HepG2 (cell line): ENCODE measurements around the gene MAN2A2. TPM values are rescaled to one million over a fixed set of nuclear protein-coding genes. Genes with fewer than 3 reads are reported as not detected.

Experiments
- CC2D1A ChIP-seq: sonication (generic); formaldehyde crosslinking; IDR thresholded peaks from 2 replicates; pipeline ENCODE4 v1.8.1; 2023; ENCODE audit warnings: mild to moderate bottlenecking, missing genetic modification reagents
- HNRNPLL ChIP-seq: fragments of 200-400 bp; formaldehyde crosslinking; IDR thresholded peaks from 2 replicates; pipeline ENCODE4 v1.6.1; 2017; ENCODE audit warnings: mild to moderate bottlenecking, low read depth, low read length; ENCODE audit not compliant: poor library complexity, severe bottlenecking
- KAT7 ChIP-seq: IDR thresholded peaks from 2 replicates; pipeline ENCODE4 v1.6.1; 2018; ENCODE audit warnings: borderline replicate concordance, missing compliant biosample characterization
- KLF11 ChIP-seq: IDR thresholded peaks from 2 replicates; pipeline ENCODE4 v1.6.1; 2016; ENCODE audit warnings: missing compliant biosample characterization
- MAZ ChIP-seq, 2 experiments: sonication (generic) in 1 of 2; formaldehyde crosslinking in 1 of 2; IDR thresholded peaks; 2 replicates each; pipeline versions ENCODE4 v1.5.0 to v1.6.1; 2012 to 2020; ENCODE audit warnings: low read depth in 2 of 2, mild to moderate bottlenecking in 2 of 2, borderline replicate concordance in 1 of 2, improper control_type of control experiment in 1 of 2, low read length in 1 of 2, missing genetic modification reagents in 1 of 2, moderate library complexity in 1 of 2
- MLLT10 ChIP-seq: sonication (generic); formaldehyde crosslinking; IDR thresholded peaks from 2 replicates; pipeline ENCODE4 v1.4.0; 2020; ENCODE audit warnings: missing genetic modification reagents
- MYC ChIP-seq: sonication (generic); formaldehyde crosslinking; IDR thresholded peaks from 2 replicates; pipeline ENCODE4 v1.9.0; 2021; ENCODE audit warnings: missing genetic modification reagents, borderline replicate concordance
- NFKB2 ChIP-seq: sonication (generic); formaldehyde crosslinking; IDR thresholded peaks from 2 replicates; pipeline ENCODE4 v1.4.0; 2020; ENCODE audit warnings: missing genetic modification reagents, borderline replicate concordance
- TSC22D2 ChIP-seq: sonication (generic); formaldehyde crosslinking; IDR thresholded peaks from 2 replicates; pipeline ENCODE4 v1.5.1; 2020; ENCODE audit warnings: missing genetic modification reagents, mild to moderate bottlenecking, borderline replicate concordance
- ZNF367 ChIP-seq: sonication (generic); formaldehyde crosslinking; IDR thresholded peaks from 2 replicates; pipeline ENCODE4 v1.4.0; 2020; ENCODE audit warnings: missing genetic modification reagents, borderline replicate concordance
- polyA plus RNA-seq, 8 experiments: library from polyadenylated mRNA; depleted of rRNA in 3 of 8; stranded (reverse) in 7 of 8; unstranded in 1 of 8; fragments of >200 nt; fragmentation: Illumina TruSeq in 4 of 8; extraction: Trizol in 4 of 8; gene quantifications; 2 replicates each; pipeline versions ENCODE4 v1.2.1 to v1.2.3, GENCODE V29; 2011 to 2016; ENCODE audit warnings: low read depth in 4 of 8, missing spikeins in 1 of 8, mixed read lengths in 1 of 8; ENCODE audit not compliant: insufficient read depth in 1 of 8
- total RNA-seq, 5 experiments: library from RNA; depleted of rRNA; stranded (reverse); fragments of >200 nt; fragmentation: Illumina TruSeq; extraction: Trizol; gene quantifications; 2 replicates each; pipeline ENCODE4 v1.2.3, GENCODE V29; 2016; ENCODE audit warnings: low read depth in 1 of 5
- TF ChIP-seq, protein P1 (sequence below): sonication (generic); formaldehyde crosslinking; IDR thresholded peaks from 2 replicates; pipeline ENCODE4 v1.4.0; 2020; ENCODE audit warnings: missing genetic modification reagents, borderline replicate concordance
- TF ChIP-seq, protein P2 (sequence below): sonication (generic); formaldehyde crosslinking; IDR thresholded peaks from 2 replicates; pipeline ENCODE4 v1.5.0; 2020; ENCODE audit warnings: missing genetic modification reagents, mild to moderate bottlenecking, borderline replicate concordance
- TF ChIP-seq, protein P3 (sequence below): sonication (generic); formaldehyde crosslinking; IDR thresholded peaks from 2 replicates; pipeline ENCODE4 v1.8.1; 2023; ENCODE audit warnings: mild to moderate bottlenecking, missing genetic modification reagents
- TF ChIP-seq, protein P4 (sequence below): sonication (generic); formaldehyde crosslinking; IDR thresholded peaks from 2 replicates; pipeline ENCODE4 v1.4.0; 2020; ENCODE audit warnings: mild to moderate bottlenecking, missing genetic modification reagents
- TF ChIP-seq, protein P5 (sequence below): IDR thresholded peaks from 2 replicates; pipeline ENCODE4 v1.6.1; 2016; ENCODE audit warnings: missing compliant biosample characterization, missing genetic modification reagents, borderline replicate concordance

MAN2A2 gene
- total and polyA plus RNA-seq, 2 of the 13 experiments (the other 11 are each of a cell fraction or from before 2014, with no cell fraction given) = 17.5 to 51.5 TPM

DNA sequence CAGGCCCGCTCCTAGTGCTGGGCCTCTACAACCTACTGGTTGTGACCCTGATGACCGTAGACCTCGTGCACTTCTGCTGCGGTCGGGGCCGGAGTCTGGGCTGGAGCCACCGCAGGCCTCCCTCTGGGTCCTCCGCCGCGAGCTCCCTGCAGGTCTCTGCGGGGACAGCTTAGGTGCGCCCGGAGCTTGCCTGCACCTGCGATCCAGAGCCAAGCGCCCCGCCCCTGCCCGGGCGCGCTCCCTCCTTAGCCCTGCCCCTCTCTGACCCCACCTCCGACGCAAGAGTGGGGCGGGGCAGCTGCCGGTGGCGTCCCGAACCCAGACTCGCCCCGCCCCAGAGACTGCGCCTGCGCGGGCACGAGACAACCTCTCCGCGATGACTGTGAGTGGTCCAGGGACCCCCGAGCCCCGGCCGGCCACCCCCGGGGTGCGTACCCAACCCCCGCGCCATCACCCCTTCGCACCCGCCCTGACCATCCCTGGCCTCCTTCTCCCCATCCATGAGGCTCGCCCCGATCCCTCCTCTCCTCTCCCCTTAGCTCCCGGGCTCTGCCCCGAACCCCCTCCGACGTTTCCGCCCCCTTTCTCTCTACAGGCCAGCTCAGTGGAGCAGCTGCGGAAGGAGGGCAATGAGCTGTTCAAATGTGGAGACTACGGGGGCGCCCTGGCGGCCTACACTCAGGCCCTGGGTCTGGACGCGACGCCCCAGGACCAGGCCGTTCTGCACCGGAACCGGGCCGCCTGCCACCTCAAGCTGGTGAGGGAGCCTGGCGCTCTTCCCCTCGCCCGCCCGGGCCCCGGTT lies 32.0 kb downstream of the MAN2A2 start, which contains the start of gene UNC45A (continued):
- TF ChIP-seq, protein P1, sequence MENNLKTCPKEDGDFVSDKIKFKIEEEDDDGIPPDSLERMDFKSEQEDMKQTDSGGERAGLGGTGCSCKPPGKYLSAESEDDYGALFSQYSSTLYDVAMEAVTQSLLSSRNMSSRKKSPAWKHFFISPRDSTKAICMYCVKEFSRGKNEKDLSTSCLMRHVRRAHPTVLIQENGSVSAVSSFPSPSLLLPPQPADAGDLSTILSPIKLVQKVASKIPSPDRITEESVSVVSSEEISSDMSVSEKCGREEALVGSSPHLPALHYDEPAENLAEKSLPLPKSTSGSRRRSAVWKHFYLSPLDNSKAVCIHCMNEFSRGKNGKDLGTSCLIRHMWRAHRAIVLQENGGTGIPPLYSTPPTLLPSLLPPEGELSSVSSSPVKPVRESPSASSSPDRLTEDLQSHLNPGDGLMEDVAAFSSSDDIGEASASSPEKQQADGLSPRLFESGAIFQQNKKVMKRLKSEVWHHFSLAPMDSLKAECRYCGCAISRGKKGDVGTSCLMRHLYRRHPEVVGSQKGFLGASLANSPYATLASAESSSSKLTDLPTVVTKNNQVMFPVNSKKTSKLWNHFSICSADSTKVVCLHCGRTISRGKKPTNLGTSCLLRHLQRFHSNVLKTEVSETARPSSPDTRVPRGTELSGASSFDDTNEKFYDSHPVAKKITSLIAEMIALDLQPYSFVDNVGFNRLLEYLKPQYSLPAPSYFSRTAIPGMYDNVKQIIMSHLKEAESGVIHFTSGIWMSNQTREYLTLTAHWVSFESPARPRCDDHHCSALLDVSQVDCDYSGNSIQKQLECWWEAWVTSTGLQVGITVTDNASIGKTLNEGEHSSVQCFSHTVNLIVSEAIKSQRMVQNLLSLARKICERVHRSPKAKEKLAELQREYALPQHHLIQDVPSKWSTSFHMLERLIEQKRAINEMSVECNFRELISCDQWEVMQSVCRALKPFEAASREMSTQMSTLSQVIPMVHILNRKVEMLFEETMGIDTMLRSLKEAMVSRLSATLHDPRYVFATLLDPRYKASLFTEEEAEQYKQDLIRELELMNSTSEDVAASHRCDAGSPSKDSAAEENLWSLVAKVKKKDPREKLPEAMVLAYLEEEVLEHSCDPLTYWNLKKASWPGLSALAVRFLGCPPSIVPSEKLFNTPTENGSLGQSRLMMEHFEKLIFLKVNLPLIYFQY = no peak
- TF ChIP-seq KLF11 (0 out of 2 replicates have a peak, but pooled peaks have one; percentile 20), ZNF367 (no peak), TSC22D2 (no peak), KAT7 (CRISPR knock-in tag) (no peak), NFKB2 (CRISPR knock-in tag) (peak; percentile 78; the same call in 1 of the 2 replicates), MYC (CRISPR knock-in tag) (peak; percentile 53; the same call in 1 of the 2 replicates), HNRNPLL (peak; percentile 78), CC2D1A (no peak), MLLT10 (CRISPR knock-in tag) (no peak), MAZ (IDR thresholded peaks at IDR 0.05; ENCODE audit: borderline replicate concordance, low read depth, low read length) (peak; percentile 69; the same call in 1 of the 2 replicates), MAZ (CRISPR knock-in tag; IDR thresholded peaks at IDR 0.05; ENCODE audit: low read depth) (peak; percentile 93)
- TF ChIP-seq, protein P2, sequence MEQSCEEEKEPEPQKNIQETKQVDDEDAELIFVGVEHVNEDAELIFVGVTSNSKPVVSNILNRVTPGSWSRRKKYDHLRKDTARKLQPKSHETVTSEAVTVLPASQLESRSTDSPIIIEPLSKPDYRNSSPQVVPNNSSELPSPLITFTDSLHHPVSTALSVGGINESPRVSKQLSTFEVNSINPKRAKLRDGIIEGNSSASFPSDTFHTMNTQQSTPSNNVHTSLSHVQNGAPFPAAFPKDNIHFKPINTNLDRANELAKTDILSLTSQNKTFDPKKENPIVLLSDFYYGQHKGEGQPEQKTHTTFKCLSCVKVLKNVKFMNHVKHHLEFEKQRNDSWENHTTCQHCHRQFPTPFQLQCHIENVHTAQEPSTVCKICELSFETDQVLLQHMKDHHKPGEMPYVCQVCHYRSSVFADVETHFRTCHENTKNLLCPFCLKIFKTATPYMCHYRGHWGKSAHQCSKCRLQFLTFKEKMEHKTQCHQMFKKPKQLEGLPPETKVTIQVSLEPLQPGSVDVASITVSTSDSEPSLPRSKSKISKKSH (CRISPR knock-in tag) = peak; percentile 58; the same call in 1 of the 2 replicates
- TF ChIP-seq, protein P3, sequence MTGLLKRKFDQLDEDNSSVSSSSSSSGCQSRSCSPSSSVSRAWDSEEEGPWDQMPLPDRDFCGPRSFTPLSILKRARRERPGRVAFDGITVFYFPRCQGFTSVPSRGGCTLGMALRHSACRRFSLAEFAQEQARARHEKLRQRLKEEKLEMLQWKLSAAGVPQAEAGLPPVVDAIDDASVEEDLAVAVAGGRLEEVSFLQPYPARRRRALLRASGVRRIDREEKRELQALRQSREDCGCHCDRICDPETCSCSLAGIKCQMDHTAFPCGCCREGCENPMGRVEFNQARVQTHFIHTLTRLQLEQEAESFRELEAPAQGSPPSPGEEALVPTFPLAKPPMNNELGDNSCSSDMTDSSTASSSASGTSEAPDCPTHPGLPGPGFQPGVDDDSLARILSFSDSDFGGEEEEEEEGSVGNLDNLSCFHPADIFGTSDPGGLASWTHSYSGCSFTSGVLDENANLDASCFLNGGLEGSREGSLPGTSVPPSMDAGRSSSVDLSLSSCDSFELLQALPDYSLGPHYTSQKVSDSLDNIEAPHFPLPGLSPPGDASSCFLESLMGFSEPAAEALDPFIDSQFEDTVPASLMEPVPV (CRISPR knock-in tag) = no peak
- TF ChIP-seq, protein P4, sequence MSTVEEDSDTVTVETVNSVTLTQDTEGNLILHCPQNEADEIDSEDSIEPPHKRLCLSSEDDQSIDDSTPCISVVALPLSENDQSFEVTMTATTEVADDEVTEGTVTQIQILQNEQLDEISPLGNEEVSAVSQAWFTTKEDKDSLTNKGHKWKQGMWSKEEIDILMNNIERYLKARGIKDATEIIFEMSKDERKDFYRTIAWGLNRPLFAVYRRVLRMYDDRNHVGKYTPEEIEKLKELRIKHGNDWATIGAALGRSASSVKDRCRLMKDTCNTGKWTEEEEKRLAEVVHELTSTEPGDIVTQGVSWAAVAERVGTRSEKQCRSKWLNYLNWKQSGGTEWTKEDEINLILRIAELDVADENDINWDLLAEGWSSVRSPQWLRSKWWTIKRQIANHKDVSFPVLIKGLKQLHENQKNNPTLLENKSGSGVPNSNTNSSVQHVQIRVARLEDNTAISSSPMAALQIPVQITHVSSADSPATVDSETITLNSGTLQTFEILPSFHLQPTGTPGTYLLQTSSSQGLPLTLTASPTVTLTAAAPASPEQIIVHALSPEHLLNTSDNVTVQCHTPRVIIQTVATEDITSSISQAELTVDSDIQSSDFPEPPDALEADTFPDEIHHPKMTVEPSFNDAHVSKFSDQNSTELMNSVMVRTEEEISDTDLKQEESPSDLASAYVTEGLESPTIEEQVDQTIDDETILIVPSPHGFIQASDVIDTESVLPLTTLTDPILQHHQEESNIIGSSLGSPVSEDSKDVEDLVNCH (CRISPR knock-in tag) = no peak
- TF ChIP-seq, protein P5, sequence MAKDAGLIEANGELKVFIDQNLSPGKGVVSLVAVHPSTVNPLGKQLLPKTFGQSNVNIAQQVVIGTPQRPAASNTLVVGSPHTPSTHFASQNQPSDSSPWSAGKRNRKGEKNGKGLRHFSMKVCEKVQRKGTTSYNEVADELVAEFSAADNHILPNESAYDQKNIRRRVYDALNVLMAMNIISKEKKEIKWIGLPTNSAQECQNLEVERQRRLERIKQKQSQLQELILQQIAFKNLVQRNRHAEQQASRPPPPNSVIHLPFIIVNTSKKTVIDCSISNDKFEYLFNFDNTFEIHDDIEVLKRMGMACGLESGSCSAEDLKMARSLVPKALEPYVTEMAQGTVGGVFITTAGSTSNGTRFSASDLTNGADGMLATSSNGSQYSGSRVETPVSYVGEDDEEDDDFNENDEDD (CRISPR knock-in tag) = 0 out of 2 replicates have a peak, but pooled peaks have one; percentile 7
